GM15510 (cell line): ENCODE data around the gene FTH1.
A peak's percentile ranks its signal among the peaks of the same experiment; 100 is the strongest.

Experiments
- POLR2A ChIP-seq: IDR thresholded peaks from 3 replicates; pipeline ENCODE4 v1.6.1; 2011; ENCODE audit warnings: borderline replicate concordance; ENCODE audit not compliant: insufficient read length; ENCODE audit errors: extremely low read depth

FTH1 gene

GRCh38 chr11:61967116-61967923 is at the start of gene FTH1:
TSS of gene FTH1 (minus strand) at chr11:61967634. CDS start at chr11:61967425, 209 bp downstream.
- peak; percentile 95 for TF ChIP-seq POLR2A

DNA sequence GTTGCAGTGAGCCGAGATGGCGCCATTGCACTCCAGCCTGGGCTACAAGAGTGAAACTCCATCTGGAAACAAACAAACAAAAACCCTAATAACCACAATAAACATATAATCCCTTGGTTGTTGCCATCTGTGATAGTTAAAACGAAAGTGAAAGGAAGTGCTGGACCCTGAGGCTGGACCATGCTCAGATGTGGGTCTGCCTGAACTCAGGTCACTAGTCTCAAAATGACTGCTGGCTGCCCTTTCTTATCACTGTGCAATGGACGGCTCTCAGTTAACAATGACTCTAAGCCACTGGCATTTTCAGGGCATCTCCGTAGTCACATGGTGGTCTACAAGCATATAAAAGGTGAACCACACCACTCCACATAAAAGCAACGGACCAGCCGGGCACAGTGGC is 48.2 kb upstream of the FTH1 start:
- TF ChIP-seq POLR2A = no peak

- TF ChIP-seq POLR2A = no peak
Measured at GRCh38 chr11:62013537-62014476, 46.4 kb upstream of the FTH1 start.

DNA sequence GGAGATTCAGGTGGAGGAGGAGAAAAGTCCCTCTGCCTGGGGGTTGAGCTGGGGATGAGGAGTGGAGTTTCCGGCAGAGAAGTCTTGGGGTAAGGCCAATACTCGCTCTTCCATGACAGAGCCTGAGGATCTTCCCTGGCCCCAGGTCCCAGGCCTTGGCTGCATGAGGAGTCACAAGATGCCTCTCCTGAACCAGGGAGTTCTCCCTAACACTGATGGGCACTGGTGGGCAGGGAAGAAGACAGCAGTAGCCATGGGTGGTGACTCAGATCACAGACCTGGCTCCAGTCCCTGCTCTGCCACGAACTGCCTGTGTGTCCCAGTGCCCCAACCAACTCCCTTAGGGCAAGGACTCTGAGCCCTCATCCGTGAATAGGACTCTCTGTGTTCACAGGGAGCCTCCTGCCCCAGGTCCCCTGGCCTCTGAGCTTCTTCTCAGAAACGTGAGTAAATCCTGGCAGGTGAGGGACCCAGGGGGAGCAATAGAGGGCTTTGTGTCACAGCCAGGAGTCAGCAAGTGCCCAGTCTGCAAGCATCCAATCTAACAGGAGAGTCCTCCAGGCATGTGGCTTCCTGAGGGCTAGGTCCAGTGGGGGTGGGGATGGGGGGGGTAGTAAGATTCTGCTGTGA is 45.5 kb upstream of the FTH1 start:
- no peak for TF ChIP-seq POLR2A

DNA sequence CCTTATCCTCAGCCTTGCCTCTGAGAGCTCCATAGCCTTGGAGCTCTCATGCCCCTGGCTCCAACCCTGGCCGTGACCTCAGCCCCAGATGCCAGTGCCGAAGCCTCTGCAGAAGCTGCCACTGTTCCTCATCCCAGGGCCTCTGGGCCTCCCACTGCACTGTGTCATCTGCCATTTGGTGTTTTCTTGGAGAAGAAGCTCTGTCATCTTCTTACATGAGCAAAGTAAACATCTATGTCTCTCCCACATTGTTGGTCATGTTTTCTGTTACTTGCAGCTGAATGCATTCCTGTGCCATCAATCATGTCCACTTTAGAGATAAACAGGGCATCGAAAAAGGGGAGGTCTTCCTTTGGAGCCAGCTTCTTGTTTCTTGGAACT is 45.0 kb upstream of the FTH1 start:
- no peak for TF ChIP-seq POLR2A

- TF ChIP-seq POLR2A = no peak
Measured at GRCh38 chr11:62011881-62012280, 44.4 kb upstream of the FTH1 start.

DNA sequence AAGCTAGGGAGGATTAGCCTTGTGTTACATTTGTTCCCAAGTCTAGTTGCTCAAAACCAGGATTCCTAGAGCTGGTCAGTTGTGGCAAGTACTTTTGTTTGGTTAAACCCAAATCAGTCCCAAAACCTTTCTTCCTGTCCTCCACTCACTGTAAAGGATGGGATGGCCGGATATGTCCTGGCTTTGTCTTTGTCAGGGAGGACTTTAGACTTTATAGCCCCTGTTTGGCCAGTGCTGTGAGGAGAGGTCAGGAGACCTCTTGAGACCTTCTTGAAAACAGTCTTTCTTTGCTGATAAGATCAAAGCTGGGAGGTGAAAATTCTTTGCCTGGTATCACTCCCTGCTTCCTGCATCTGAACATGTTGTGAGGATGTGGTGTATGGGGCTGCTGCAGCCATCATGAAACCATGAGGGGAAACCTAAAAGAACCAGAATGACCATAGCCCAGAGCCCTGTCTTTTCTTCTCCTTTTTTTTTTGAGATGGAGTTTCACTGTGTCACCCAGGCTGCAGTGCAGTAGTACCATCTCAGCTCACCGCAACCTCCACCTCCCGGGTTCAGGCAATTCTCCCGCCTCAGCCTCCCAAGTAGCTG is 43.6 kb upstream of the FTH1 start:
- TF ChIP-seq POLR2A = no peak

DNA sequence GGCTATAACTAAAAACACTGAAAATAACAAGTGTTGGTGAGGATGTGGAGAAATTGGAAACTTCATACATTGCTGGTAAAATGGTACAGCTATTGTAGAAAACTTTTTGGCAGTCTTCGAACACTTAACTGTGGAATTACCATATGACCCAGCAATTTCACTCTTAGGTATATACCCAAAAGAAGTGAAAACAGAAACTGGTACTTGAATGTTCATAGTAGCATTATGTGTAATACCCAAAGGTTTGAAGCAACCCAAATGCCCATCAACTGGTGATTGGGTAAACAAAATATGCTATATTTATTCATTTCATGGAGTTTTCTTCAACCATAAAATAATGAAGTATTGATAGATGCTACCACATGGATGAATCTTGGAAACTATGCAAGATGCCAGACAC is 40.8 kb upstream of the FTH1 start:
- no peak for TF ChIP-seq POLR2A

DNA sequence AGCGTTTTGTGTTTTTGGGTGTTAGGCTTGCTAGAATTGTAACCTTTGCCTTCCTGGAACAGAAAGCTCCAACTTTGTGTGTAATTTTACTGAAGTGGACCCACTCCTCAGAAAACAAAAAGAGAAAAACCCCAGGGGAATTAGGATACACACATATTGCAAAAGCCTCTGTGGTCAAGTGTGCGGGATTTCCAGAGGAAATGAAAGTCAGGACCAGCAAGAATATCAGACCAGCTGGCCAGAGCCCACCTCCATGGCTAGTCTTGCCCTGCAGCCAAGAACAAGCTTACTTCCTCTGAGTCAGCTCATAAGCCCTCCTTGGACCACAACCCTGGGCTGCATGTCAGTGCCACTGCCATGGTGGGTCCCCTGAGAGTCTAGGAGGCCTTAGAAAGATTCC is 37.0 kb upstream of the FTH1 start:
- TF ChIP-seq POLR2A = no peak

GRCh38 chr11:62001450-62002191 is 34.2 kb upstream of the FTH1 start:
- no peak for TF ChIP-seq POLR2A

GRCh38 chr11:62000539-62001446 is 33.4 kb upstream of the FTH1 start:
- no peak for TF ChIP-seq POLR2A

GRCh38 chr11:61999141-61999975 is 31.9 kb upstream of the FTH1 start:
- TF ChIP-seq POLR2A = no peak
